HEK293 (cell line): Measurements from ENCODE around the gene SLC6A6.

Experiments used
- CTCF ChIA-PET: fragments of 350-600 bp; formaldehyde crosslinking; extraction: SDS; loops from one replicate; lab custom pipeline; 2021; ENCODE audit warnings: antibody characterized with exemption; lab: Yijun Ruan, JAX
- POLR2A ChIA-PET: fragments of 300-600 bp; formaldehyde crosslinking; extraction: SDS; loops from one replicate; lab custom pipeline; 2020; ENCODE audit warnings: antibody characterized with exemption, inconsistent platforms; lab: Yijun Ruan, JAX
- H3K27ac ChIP-seq: fragments of 200-500 bp; sonication (Bioruptor generic); 2 replicates; pipeline ENCODE4 v1.5.1; 2014; ENCODE audit warnings: low read depth, low read length, control low read depth, inconsistent platforms; ENCODE audit errors: extremely low read depth
- H3K36me3 ChIP-seq, 2 experiments: fragments of 200-500 bp in 1 of 2; sonication (Bioruptor generic) in 1 of 2; 1 replicate in 1 of 2; 2 replicates in 1 of 2; pipeline ENCODE4 v1.5.1; 2014 to 2017; ENCODE audit warnings: inconsistent platforms in 2 of 2, low read length in 2 of 2; ENCODE audit not compliant: control insufficient read depth in 2 of 2, insufficient read depth in 1 of 2
- H3K4me1 ChIP-seq: fragments of 200-500 bp; sonication (Bioruptor generic); 2 replicates; pipeline ENCODE4 v1.5.1; 2014; ENCODE audit warnings: mild to moderate bottlenecking, low read length, inconsistent platforms; ENCODE audit not compliant: control insufficient read depth, insufficient read depth
- H3K4me3 ChIP-seq: 2 replicates; pipeline ENCODE4 v1.5.1; 2011; ENCODE audit warnings: low read depth, mild to moderate bottlenecking, control low read depth, low read length, moderate library complexity
- H3K9me3 ChIP-seq: fragments of 200-500 bp; sonication (Bioruptor generic); 2 replicates; pipeline ENCODE4 v1.5.1; 2014; ENCODE audit warnings: low read depth, low read length, inconsistent platforms; ENCODE audit not compliant: control insufficient read depth, insufficient read depth
- KLF1 ChIP-seq: fragments of 450-650 bp; formaldehyde crosslinking; IDR thresholded peaks from 2 replicates; pipeline ENCODE4 v1.5.1; 2016; ENCODE audit warnings: missing biosample characterization, missing genetic modification characterization
- PRDM2 ChIP-seq: fragments of 450-650 bp; formaldehyde crosslinking; IDR thresholded peaks from 2 replicates; pipeline ENCODE4 v1.5.1; 2016; ENCODE audit warnings: missing biosample characterization, missing genetic modification characterization, borderline replicate concordance
- RBAK ChIP-seq: fragments of 450-650 bp; formaldehyde crosslinking; IDR thresholded peaks from 2 replicates; pipeline ENCODE4 v1.5.1; 2016; ENCODE audit warnings: missing biosample characterization, missing genetic modification characterization
- YY2 ChIP-seq: fragments of 450-650 bp; formaldehyde crosslinking; IDR thresholded peaks from 2 replicates; pipeline ENCODE4 v1.5.1; 2016; ENCODE audit warnings: missing biosample characterization, missing genetic modification characterization
- ZFP3 ChIP-seq: fragments of 450-650 bp; formaldehyde crosslinking; IDR thresholded peaks from 2 replicates; pipeline ENCODE4 v1.5.1; 2016; ENCODE audit warnings: low read depth, missing biosample characterization, missing genetic modification characterization
- ZNF223 ChIP-seq: fragments of 450-650 bp; formaldehyde crosslinking; IDR thresholded peaks from 2 replicates; pipeline ENCODE4 v1.5.1; 2016; ENCODE audit warnings: missing biosample characterization, missing genetic modification characterization
- ZNF239 ChIP-seq: fragments of 450-650 bp; formaldehyde crosslinking; IDR thresholded peaks from 2 replicates; pipeline ENCODE4 v1.5.1; 2016; ENCODE audit warnings: missing biosample characterization, missing genetic modification characterization
- ZNF280C ChIP-seq: fragments of 450-650 bp; formaldehyde crosslinking; IDR thresholded peaks from 2 replicates; pipeline ENCODE4 v1.5.1; 2016; ENCODE audit warnings: missing biosample characterization, missing genetic modification characterization
- ZNF394 ChIP-seq: fragments of 450-650 bp; formaldehyde crosslinking; IDR thresholded peaks from 2 replicates; pipeline ENCODE4 v1.5.1; 2016; ENCODE audit warnings: missing biosample characterization, missing genetic modification characterization, mild to moderate bottlenecking, moderate library complexity, borderline replicate concordance
- ZNF449 ChIP-seq: fragments of 450-650 bp; formaldehyde crosslinking; IDR thresholded peaks from 2 replicates; pipeline ENCODE4 v1.5.1; 2017; ENCODE audit warnings: missing biosample characterization, mild to moderate bottlenecking, missing genetic modification characterization, moderate library complexity
- ZNF510 ChIP-seq: fragments of 450-650 bp; formaldehyde crosslinking; IDR thresholded peaks from 2 replicates; pipeline ENCODE4 v1.5.1; 2018; ENCODE audit warnings: mild to moderate bottlenecking, missing genetic modification characterization, missing biosample characterization; ENCODE audit not compliant: insufficient replicate concordance
- ZNF596 ChIP-seq: fragments of 450-650 bp; IDR thresholded peaks from 2 replicates; pipeline ENCODE4 v1.5.0; 2018; ENCODE audit warnings: missing biosample characterization, mild to moderate bottlenecking, missing genetic modification characterization, moderate library complexity
- ZNF600 ChIP-seq: fragments of 450-650 bp; formaldehyde crosslinking; IDR thresholded peaks from 2 replicates; pipeline ENCODE4 v1.5.1; 2016; ENCODE audit warnings: missing biosample characterization, missing genetic modification characterization
- ZNF830 ChIP-seq: fragments of 450-650 bp; IDR thresholded peaks from 2 replicates; pipeline ENCODE4 v1.5.0; 2018; ENCODE audit warnings: missing biosample characterization, missing genetic modification characterization, low read depth, mild to moderate bottlenecking, moderate library complexity
- ZSCAN16 ChIP-seq: fragments of 450-650 bp; formaldehyde crosslinking; IDR thresholded peaks from 2 replicates; pipeline ENCODE4 v1.5.1; 2016; ENCODE audit warnings: missing biosample characterization, missing genetic modification characterization
- ZSCAN5A ChIP-seq: fragments of 450-650 bp; formaldehyde crosslinking; IDR thresholded peaks from 2 replicates; pipeline ENCODE4 v1.5.1; 2016; ENCODE audit warnings: missing biosample characterization, missing genetic modification characterization

The SLC6A6 gene

GRCh38 chr3:14481018-14481645 is 78.7 kb downstream of the SLC6A6 start:
- Histone ChIP-seq H3K9me3 (no peaks in the 10 kb centered on the region), H3K4me1 (no peaks in the 10 kb centered on the region), H3K4me3 (no peak overlapping the region), H3K36me3 (peaks cover 4 to 31% of the 10 kb centered on the region in 2 experiments; a peak in 2 of 3 replicates), H3K27ac (no peak overlapping the region)
- POLR2A ChIA-PET = no interaction called here
- TF ChIP-seq ZNF280C (tag by site-specific recombination) = no peak
- no peak for TF ChIP-seq ZSCAN5A (tag by site-specific recombination)
- TF ChIP-seq PRDM2 = no peak
- no peak for TF ChIP-seq ZNF449 (tag by site-specific recombination)
- TF ChIP-seq ZNF596 (tag by site-specific recombination) = no peak
- TF ChIP-seq ZNF510 (tag by site-specific recombination) = no peak
- TF ChIP-seq ZNF600 = no peak
- TF ChIP-seq ZFP3 (tag by site-specific recombination) = no peak
- TF ChIP-seq YY2 (tag by site-specific recombination) = no peak
- no peak for TF ChIP-seq ZNF830 (tag by site-specific recombination)
- no peak for TF ChIP-seq RBAK (tag by site-specific recombination)
- TF ChIP-seq ZNF223 (tag by site-specific recombination) = no peak
- no peak for TF ChIP-seq ZNF239
- no peak for TF ChIP-seq KLF1 (tag by site-specific recombination)
- TF ChIP-seq ZSCAN16 = no peak
- no peak for TF ChIP-seq ZNF394 (tag by site-specific recombination)
- TF ChIP-seq, all 188 proteins: peak for 0
- CTCF ChIA-PET = interaction anchor here (0.6 to 0.7 kb wide), 3 partner anchors 18 to 280 kb away, joined by 3 read pairs; no protein-coding TSS in a partner anchor
